Trophoblast cell (in vitro differentiated cells and primary cell): ENCODE data around the gene RHBDD2.
"Not testable (repeated sequence)": the region's sequence is repeated elsewhere in the genome, so short reads cannot be mapped to it uniquely, and the experiment has no call there.

Experiments
- DNase-seq, 2 donors: peaks; one replicate each; pipeline ENCODE4 v3.0.0-alpha.2; 2016
- H2AFZ ChIP-seq: 2 replicates; pipeline ENCODE4 v1.6.1; 2013; ENCODE audit warnings: low read length, moderate library complexity, mild to moderate bottlenecking; ENCODE audit not compliant: insufficient read depth, poor library complexity
- H2AK5ac ChIP-seq: 2 replicates; pipeline ENCODE4 v1.6.1; 2013; ENCODE audit warnings: mild to moderate bottlenecking, low read length
- H2BK120ac ChIP-seq: 2 replicates; pipeline ENCODE4 v1.6.1; 2013; ENCODE audit warnings: low read length, mild to moderate bottlenecking, moderate library complexity; ENCODE audit not compliant: insufficient read depth, poor library complexity
- H2BK12ac ChIP-seq: 2 replicates; pipeline ENCODE4 v1.6.1; 2013; ENCODE audit warnings: mild to moderate bottlenecking, low read length, moderate library complexity
- H2BK5ac ChIP-seq: 2 replicates; pipeline ENCODE4 v1.6.1; 2013; ENCODE audit warnings: low read length, low read depth, moderate library complexity, mild to moderate bottlenecking; ENCODE audit not compliant: poor library complexity
- H3K14ac ChIP-seq: 2 replicates; pipeline ENCODE4 v1.6.1; 2013; ENCODE audit warnings: mild to moderate bottlenecking, low read length
- H3K18ac ChIP-seq: 2 replicates; pipeline ENCODE4 v1.6.1; 2013; ENCODE audit warnings: mild to moderate bottlenecking, low read length
- H3K23ac ChIP-seq: 2 replicates; pipeline ENCODE4 v1.6.1; 2013; ENCODE audit warnings: low read length
- H3K27ac ChIP-seq: 2 replicates; pipeline ENCODE4 v1.5.1; 2013; ENCODE audit warnings: low read depth, mild to moderate bottlenecking, inconsistent platforms, low read length, moderate library complexity
- H3K27me3 ChIP-seq: 2 replicates; pipeline ENCODE4 v1.6.1; 2013; ENCODE audit warnings: inconsistent platforms, mild to moderate bottlenecking, low read length, moderate library complexity; ENCODE audit not compliant: insufficient read depth
- H3K36me3 ChIP-seq, 2 experiments: 1 replicate in 1 of 2; 2 replicates in 1 of 2; pipeline ENCODE4 v1.6.1; 2013; ENCODE audit warnings: low read length in 2 of 2, mild to moderate bottlenecking in 2 of 2, moderate library complexity in 1 of 2; ENCODE audit not compliant: insufficient read depth in 2 of 2, control insufficient read depth in 1 of 2
- H3K4ac ChIP-seq: 2 replicates; pipeline ENCODE4 v1.6.1; 2013; ENCODE audit warnings: low read depth, mild to moderate bottlenecking, low read length, moderate library complexity
- H3K4me1 ChIP-seq, 2 experiments: 1 replicate in 1 of 2; 2 replicates in 1 of 2; pipeline ENCODE4 v1.6.1; 2013; ENCODE audit warnings: low read length in 2 of 2, mild to moderate bottlenecking in 2 of 2, moderate library complexity in 1 of 2; ENCODE audit not compliant: insufficient read depth in 2 of 2, control insufficient read depth in 1 of 2
- H3K4me2 ChIP-seq: 2 replicates; pipeline ENCODE4 v1.6.1; 2013; ENCODE audit warnings: inconsistent platforms, mild to moderate bottlenecking, low read length, moderate library complexity
- H3K4me3 ChIP-seq: 2 replicates; pipeline ENCODE4 v1.5.1; 2013; ENCODE audit warnings: mild to moderate bottlenecking, low read depth, low read length, inconsistent platforms
- H3K79me1 ChIP-seq: one replicate; pipeline ENCODE4 v1.6.1; 2013; ENCODE audit warnings: low read length
- H3K79me2 ChIP-seq: 2 replicates; pipeline ENCODE4 v1.6.1; 2013; ENCODE audit warnings: low read length, mild to moderate bottlenecking; ENCODE audit not compliant: control insufficient read depth, insufficient read depth, poor library complexity
- H3K9ac ChIP-seq: 2 replicates; pipeline ENCODE4 v1.6.1; 2013; ENCODE audit warnings: mild to moderate bottlenecking, low read length
- H3K9me3 ChIP-seq: 2 replicates; pipeline ENCODE4 v1.6.1; 2013; ENCODE audit warnings: low read depth, mild to moderate bottlenecking, control low read depth, inconsistent platforms, low read length; ENCODE audit not compliant: insufficient read depth
- H4K12ac ChIP-seq: 2 replicates; pipeline ENCODE4 v1.6.1; 2013; ENCODE audit warnings: low read depth, mild to moderate bottlenecking, low read length, moderate library complexity
- H4K8ac ChIP-seq: 2 replicates; pipeline ENCODE4 v1.6.1; 2013; ENCODE audit warnings: low read depth, mild to moderate bottlenecking, low read length, moderate library complexity
- H4K91ac ChIP-seq: one replicate; pipeline ENCODE4 v1.6.1; 2013; ENCODE audit warnings: low read depth, mild to moderate bottlenecking, low read length, moderate library complexity
- WGBS: extraction: QIAGEN DNeasy Blood & Tissue Kit; methylation state at CpG from one replicate; pipeline ENCODE4 v1.1.7; 2013; ENCODE audit warnings: missing lambda C conversion rate; ENCODE audit not compliant: insufficient read length, insufficient coverage; ENCODE audit errors: extremely low coverage; 5-methylcytosine and 5-hydroxymethylcytosine counted together

RHBDD2 gene

DNA sequence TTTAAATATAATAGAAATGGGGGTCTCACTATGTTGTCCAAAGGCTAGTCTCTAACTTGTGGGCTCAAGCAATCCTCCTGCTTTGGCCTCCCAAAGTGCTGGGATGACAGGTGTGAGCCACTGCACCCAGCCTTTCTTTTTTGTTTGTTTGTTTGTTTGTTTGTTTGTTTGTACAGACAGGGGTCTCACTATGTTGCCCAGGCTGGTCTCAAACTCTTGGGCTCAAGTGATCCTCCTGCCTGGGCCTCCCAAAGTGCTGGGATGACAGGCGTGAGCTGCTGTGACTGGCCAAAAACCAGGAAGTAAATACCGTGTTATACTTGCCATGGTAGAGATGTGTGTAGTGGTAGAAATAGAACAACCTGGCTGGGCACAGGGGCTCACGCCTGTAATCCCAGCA is 4.7 kb upstream of the RHBDD2 start:
- not testable (repeated sequence) for H4K8ac ChIP-seq, H3K9ac ChIP-seq, DNase-seq, H3K79me2 ChIP-seq, H3K27ac ChIP-seq, H2BK5ac ChIP-seq, H3K27me3 ChIP-seq, H3K4ac ChIP-seq, H4K91ac ChIP-seq, H3K4me3 ChIP-seq, H3K4me2 ChIP-seq, H4K12ac ChIP-seq, H2BK12ac ChIP-seq, H3K23ac ChIP-seq, H2BK120ac ChIP-seq, H2AFZ ChIP-seq, H3K79me1 ChIP-seq, H3K18ac ChIP-seq, H3K9me3 ChIP-seq, H3K4me1 ChIP-seq, H2AK5ac ChIP-seq, H3K36me3 ChIP-seq, H3K14ac ChIP-seq
- no CpG with 5 or more reads among the region's 3 CpGs for WGBS

DNA sequence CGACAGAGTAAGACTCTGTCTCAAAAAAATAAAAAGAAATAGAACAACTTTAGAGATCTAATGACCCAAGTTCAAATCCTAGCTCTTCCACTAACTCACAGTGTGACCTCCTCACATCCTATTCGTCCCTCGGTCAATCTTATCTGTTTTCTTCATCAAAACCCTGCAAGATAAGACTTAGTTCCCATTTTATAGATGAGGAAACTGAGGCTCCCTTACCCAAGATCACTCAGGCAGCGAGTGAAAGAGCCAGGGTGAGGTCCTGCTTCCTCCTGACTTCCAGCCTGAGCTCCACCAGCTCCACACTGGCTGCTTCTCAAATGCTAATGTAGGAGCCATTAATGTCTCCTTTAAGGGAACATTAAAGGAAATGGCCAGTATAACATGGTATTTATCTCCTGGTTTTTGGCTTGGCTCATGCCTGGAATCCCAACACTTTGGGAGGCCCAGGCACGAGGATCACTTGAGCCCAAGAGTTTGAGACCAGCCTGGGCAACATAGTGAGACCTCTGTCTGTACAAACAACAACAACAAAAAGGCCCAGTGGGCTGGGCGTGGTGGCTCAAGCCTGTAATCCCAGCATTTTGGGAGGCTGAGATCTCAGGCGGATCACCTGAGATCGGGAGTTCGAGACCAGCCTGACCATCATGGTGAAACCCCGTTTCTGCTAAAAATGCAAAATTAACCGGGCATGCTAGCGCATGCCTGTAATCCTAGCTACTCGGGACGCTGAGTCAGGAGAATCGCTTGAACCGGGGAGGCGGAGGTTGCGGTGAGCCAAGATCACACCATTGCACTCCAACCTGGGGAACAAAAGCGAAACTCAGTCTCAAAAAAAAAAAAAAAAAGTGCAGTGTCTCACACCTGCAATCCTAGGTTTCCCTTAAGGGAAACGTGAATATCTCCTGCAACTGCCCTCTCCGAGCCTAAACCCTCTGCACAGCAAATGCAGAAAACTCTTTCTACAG is 3.4 kb upstream of the RHBDD2 start:
- DNase-seq: peak in 1 of 2 donors; percentile 7
- Histone ChIP-seq H4K12ac (no peak overlapping the region), H3K4me1 (peaks cover 2 to 5% of the 10 kb centered on the region in 2 experiments), H4K91ac (no peak overlapping the region), H3K9ac (no peak overlapping the region), H2BK5ac (no peak overlapping the region), H2AFZ (no peak overlapping the region), H3K4me3 (no peak overlapping the region), H3K79me1 (peaks cover 8% of the 10 kb centered on the region), H3K36me3 (no peaks in the 10 kb centered on the region), H3K27me3 (no peaks in the 10 kb centered on the region), H3K9me3 (no peaks in the 10 kb centered on the region), H3K18ac (no peak overlapping the region), H3K23ac (no peak overlapping the region), H3K27ac (no peak overlapping the region), H3K4ac (no peak overlapping the region), H3K79me2 (peaks cover 7% of the 10 kb centered on the region), H2BK120ac (no peak overlapping the region), H2AK5ac (no peak overlapping the region), H4K8ac (no peak overlapping the region), H3K4me2 (no peak overlapping the region), H3K14ac (no peak overlapping the region), H2BK12ac (no peak overlapping the region)
- no CpG with 5 or more reads among the region's 21 CpGs for WGBS

DNA sequence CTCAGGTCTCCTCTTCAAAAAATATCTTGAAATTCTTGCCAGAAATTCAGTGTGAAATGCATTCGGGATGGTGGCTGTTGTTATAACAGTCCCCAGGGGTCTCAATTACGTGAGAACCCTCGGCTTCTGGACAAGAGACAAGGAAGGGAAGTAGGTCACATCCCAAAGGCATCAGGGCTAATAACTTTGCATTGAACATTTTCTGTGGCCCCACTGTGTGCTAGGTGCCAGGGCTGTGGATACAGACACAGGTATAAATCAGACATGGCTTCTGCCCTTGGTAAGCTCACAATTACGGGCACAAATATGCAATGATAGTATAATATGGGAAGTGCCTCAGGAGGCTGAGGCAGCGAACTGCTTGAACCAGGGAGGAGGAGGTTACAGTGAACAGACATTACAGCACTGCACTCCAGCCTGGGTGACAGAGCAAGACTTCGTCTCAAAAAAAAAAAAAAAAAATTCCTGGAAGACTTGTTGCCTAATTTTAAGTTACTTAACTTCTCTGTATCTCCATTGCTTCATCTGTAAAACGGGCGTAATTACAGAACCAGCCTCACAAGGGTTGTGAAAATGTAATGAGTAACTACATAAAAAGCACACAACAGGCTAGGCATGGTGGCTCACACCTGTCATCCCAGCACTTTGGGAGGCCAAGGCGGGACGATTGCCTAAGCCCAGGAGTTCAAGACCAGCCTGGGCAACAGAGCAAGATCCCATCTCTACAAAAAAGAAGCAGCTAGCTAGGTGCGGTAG is 2.5 kb upstream of the RHBDD2 start:
- Histone ChIP-seq H3K4me2 (no peak overlapping the region), H2BK5ac (no peak overlapping the region), H3K23ac (no peak overlapping the region), H3K36me3 (peaks cover 0 to 2% of the 10 kb centered on the region in 2 experiments), H3K4me1 (peaks cover 2 to 5% of the 10 kb centered on the region in 2 experiments), H3K79me2 (peaks cover 7% of the 10 kb centered on the region), H3K27me3 (no peaks in the 10 kb centered on the region), H3K9ac (no peak overlapping the region), H3K9me3 (no peaks in the 10 kb centered on the region), H3K27ac (no peak overlapping the region), H2AK5ac (no peak overlapping the region), H2BK120ac (no peak overlapping the region), H2AFZ (no peak overlapping the region), H3K4me3 (no peak overlapping the region), H3K4ac (no peak overlapping the region), H3K79me1 (peaks cover 8% of the 10 kb centered on the region), H3K14ac (no peak overlapping the region), H2BK12ac (no peak overlapping the region), H4K12ac (no peak overlapping the region), H4K91ac (no peak overlapping the region), H3K18ac (no peak overlapping the region), H4K8ac (no peak overlapping the region)
- DNase-seq: peak; percentile 93 to 97
- no CpG with 5 or more reads among the region's 11 CpGs for WGBS

DNA sequence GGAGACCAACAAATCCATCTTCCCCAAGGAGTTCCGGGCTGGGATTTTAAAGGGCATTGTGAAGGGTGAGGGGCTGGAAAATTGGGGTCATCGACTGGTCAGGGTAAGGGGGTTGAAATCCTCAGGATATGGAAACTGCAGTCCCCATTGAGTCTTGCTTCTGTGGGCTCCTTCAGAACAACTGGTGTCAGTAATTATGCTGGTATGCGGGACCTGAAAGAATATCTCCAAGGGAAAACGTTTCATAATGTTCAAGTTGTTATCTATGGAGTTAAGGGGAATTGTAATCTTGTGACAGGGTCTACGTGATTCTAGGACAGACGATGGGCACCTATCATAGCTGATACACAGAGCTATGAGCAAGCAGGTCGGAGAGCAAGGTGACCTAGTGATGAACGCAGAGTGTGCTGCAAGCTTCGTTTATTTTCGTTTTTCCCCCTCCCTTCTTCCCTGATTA is 494 bp upstream of the RHBDD2 start:
- Histone ChIP-seq H3K9ac (no peak overlapping the region), H2AFZ (peak overlapping the region; percentile 58), H2BK12ac (no peak overlapping the region), H3K18ac (peak overlapping the region; percentile 77), H3K27ac (no peak overlapping the region), H3K23ac (no peak overlapping the region), H2BK120ac (no peak overlapping the region), H4K8ac (peak overlapping the region; percentile 95), H4K12ac (peak overlapping the region; percentile 65), H3K79me2 (peaks cover 7% of the 10 kb centered on the region), H3K14ac (peak overlapping the region; percentile 83), H4K91ac (peak overlapping the region; percentile 25), H3K4me1 (peaks cover 2 to 5% of the 10 kb centered on the region in 2 experiments), H3K27me3 (no peaks in the 10 kb centered on the region), H3K9me3 (no peaks in the 10 kb centered on the region), H3K4me2 (peak overlapping the region; percentile 57), H2BK5ac (peak overlapping the region; percentile 33), H2AK5ac (no peak overlapping the region), H3K4ac (peak overlapping the region; percentile 64), H3K79me1 (peaks cover 8% of the 10 kb centered on the region), H3K36me3 (peaks cover 13 to 16% of the 10 kb centered on the region in 2 experiments), H3K4me3 (no peak overlapping the region)
- WGBS: no CpG with 5 or more reads among the region's 10 CpGs
- DNase-seq: peak; percentile 62 to 76
